NCI-H187 treated with DMSO at 0.1 percent for 48 hours (cell line): Measurements from ENCODE around the gene XPO6.

Experiments
- DNase-seq: peaks from one replicate; lab custom pipeline; 2025; lab: John Stamatoyannopoulos, UW

XPO6 gene

GRCh38 chr16:28062261-28062846, 149.4 kb downstream of the XPO6 start:
- no peak for DNase-seq

GRCh38 chr16:28061352-28062101, 150.2 kb downstream of the XPO6 start:
- no peak for DNase-seq

GRCh38 chr16:28059841-28060575, 151.8 kb downstream of the XPO6 start:
- no peak for DNase-seq

DNA sequence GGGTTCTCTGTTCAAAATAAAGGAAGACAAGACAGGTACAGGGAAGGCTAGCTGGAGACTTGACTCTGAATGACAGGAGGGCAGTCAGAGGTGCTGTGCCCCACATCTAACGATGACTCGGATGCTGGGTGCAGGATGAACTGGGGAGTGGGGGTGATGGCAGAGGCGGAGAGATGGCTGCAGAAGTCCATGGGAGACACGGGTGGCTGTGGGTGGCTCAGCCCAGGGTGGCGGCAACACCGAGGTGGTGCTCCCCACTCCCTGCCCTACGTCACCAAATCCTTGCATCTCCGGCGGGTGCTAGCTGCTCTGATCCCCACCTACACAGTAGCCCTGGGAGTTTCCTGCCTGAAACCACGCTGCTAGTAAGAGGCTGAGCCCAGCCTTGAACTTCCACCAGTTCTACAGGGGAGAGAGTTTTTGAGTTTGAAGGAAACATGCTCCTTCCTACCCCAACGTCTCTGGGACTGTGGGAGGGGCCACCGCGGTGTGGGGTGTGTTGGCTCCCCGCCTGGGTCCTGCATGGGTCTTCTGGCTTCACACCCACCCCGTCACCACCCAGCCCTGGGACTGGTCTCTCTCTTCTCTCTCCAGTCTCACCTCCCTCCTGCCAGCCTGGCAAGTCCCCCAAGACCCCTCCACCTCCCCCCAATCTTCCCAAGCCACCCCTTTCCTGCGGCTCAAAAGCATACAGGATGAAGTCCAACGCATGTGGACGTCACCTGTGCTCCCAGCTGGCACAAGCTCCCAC, 152.8 kb downstream of the XPO6 start:
- DNase-seq: no peak

DNA sequence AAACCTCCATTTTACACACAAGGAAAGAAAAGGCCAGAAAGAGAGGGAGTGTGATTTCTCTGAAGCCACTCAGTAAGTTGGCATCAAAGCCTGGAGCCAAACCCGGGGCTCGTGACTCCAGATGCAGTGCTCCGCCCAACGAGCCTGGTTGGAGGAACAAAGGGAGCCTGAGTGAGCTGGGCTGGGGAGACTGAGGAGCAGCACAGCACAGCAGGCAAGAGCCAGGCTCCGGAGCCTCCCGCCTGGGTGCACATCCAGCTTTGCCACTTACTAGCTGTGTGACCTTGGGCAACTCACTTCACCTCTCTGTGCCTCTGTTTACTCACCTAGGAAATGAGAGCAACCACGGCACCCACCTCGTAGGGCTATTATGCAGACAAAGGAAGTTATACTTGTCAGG, 153.8 kb downstream of the XPO6 start:
- no peak for DNase-seq

GRCh38 chr16:28053461-28053860, 158.3 kb downstream of the XPO6 start:
- DNase-seq: no peak

- DNase-seq: no peak
Observed at GRCh38 chr16:28052274-28053128, 159.3 kb downstream of the XPO6 start.

- DNase-seq: no peak
Observed at GRCh38 chr16:28051486-28051885, 160.3 kb downstream of the XPO6 start.
